Measurements from ENCODE around the gene SF3A1. TPM values are rescaled to one million over a fixed set of nuclear protein-coding genes. Genes with fewer than 3 reads are reported as not detected.

The SF3A1 gene
- total RNA-seq, 2 donors from 2014 or later = 191 to 195 TPM

GRCh38 chr22:30313527-30314363, 42.9 kb downstream of the SF3A1 start:
- Histone ChIP-seq H3K4me3 (ENCODE audit: low read length) (no peak overlapping the region), H3K9ac (ENCODE audit: extremely low read depth, low read length, poor library complexity, severe bottlenecking) (no peak overlapping the region), H3K27ac (ENCODE audit: low read depth, low read length) (no peak overlapping the region), H3K36me3 (ENCODE audit: control insufficient read depth, insufficient read depth, low read length) (peaks cover 6% of the 10 kb centered on the region), H3K9me3 (ENCODE audit: control insufficient read depth, low read length) (no peaks in the 10 kb centered on the region), H3K27me3 (ENCODE audit: control insufficient read depth, insufficient read depth, low read length, poor library complexity, severe bottlenecking) (no peaks in the 10 kb centered on the region), H3K4me1 (ENCODE audit: control insufficient read depth, insufficient read depth, low read length) (peaks cover 10% of the 10 kb centered on the region)
- Mint-ChIP-seq H3K27ac (no peak overlapping the region), H3K9me3 (no peaks in the 10 kb centered on the region), H3K27me3 (ENCODE audit: insufficient read depth) (no peaks in the 10 kb centered on the region), H3K4me1 (peaks cover 31% of the 10 kb centered on the region), H3K36me3 (ENCODE audit: low read depth) (peaks cover 13% of the 10 kb centered on the region), H3K4me3 (no peak overlapping the region)
- WGBS, 2 experiments (ENCODE audit: insufficient coverage in 1 of 2, insufficient read length in 1 of 2) = 94 to 95% methylated on average over 4 to 7 of the region's 8 CpGs
- TF ChIP-seq CTCF (conservative IDR thresholded peaks at IDR 0.05) = no peak
- DNase-seq = no peak

- H3K36me3 ChIP-seq (ENCODE audit: control insufficient read depth, insufficient read depth, low read length) = peaks cover 6% of the 10 kb centered on the region
- H3K9me3 Mint-ChIP-seq = no peaks in the 10 kb centered on the region
- peaks cover 13% of the 10 kb centered on the region for H3K36me3 Mint-ChIP-seq (ENCODE audit: low read depth)
- no peak for DNase-seq
- H3K4me3 Mint-ChIP-seq = no peak overlapping the region
- TF ChIP-seq CTCF (conservative IDR thresholded peaks at IDR 0.05) = no peak
- H3K4me1 ChIP-seq (ENCODE audit: control insufficient read depth, insufficient read depth, low read length) = peaks cover 6% of the 10 kb centered on the region
- H3K27me3 Mint-ChIP-seq (ENCODE audit: insufficient read depth) = no peaks in the 10 kb centered on the region
- no peak overlapping the region for H3K9ac ChIP-seq (ENCODE audit: extremely low read depth, low read length, poor library complexity, severe bottlenecking)
- H3K27ac Mint-ChIP-seq = no peak overlapping the region
- no peak overlapping the region for H3K4me3 ChIP-seq (ENCODE audit: low read length)
- H3K9me3 ChIP-seq (ENCODE audit: control insufficient read depth, low read length) = no peaks in the 10 kb centered on the region
- WGBS, 2 experiments (ENCODE audit: insufficient coverage in 1 of 2, insufficient read length in 1 of 2) = 90 to 94% methylated on average over 3 to 6 of the region's 6 CpGs
- no peaks in the 10 kb centered on the region for H3K27me3 ChIP-seq (ENCODE audit: control insufficient read depth, insufficient read depth, low read length, poor library complexity, severe bottlenecking)
- no peak overlapping the region for H3K27ac ChIP-seq (ENCODE audit: low read depth, low read length)
- H3K4me1 Mint-ChIP-seq = peaks cover 18% of the 10 kb centered on the region
These were observed 44.6 kb downstream of the SF3A1 start for GRCh38 chr22:30312053-30312452.

GRCh38 chr22:30310881-30311771, 45.6 kb downstream of the SF3A1 start:
- H3K4me3 ChIP-seq (ENCODE audit: low read length) = no peak overlapping the region
- no peak overlapping the region for H3K9ac ChIP-seq (ENCODE audit: extremely low read depth, low read length, poor library complexity, severe bottlenecking)
- Mint-ChIP-seq H3K27ac (no peak overlapping the region), H3K27me3 (ENCODE audit: insufficient read depth) (no peaks in the 10 kb centered on the region), H3K36me3 (ENCODE audit: low read depth) (peaks cover 13% of the 10 kb centered on the region), H3K4me1 (peaks cover 18% of the 10 kb centered on the region), H3K4me3 (no peak overlapping the region), H3K9me3 (no peaks in the 10 kb centered on the region)
- no peak overlapping the region for H3K27ac ChIP-seq (ENCODE audit: low read depth, low read length)
- H3K9me3 ChIP-seq (ENCODE audit: control insufficient read depth, low read length) = no peaks in the 10 kb centered on the region
- H3K27me3 ChIP-seq (ENCODE audit: control insufficient read depth, insufficient read depth, low read length, poor library complexity, severe bottlenecking) = no peaks in the 10 kb centered on the region
- DNase-seq = no peak
- peaks cover 6% of the 10 kb centered on the region for H3K4me1 ChIP-seq (ENCODE audit: control insufficient read depth, insufficient read depth, low read length)
- 79 to 89% methylated on average over 2 to 8 of the region's 8 CpGs for WGBS, 2 experiments (ENCODE audit: insufficient coverage in 1 of 2, insufficient read length in 1 of 2)
- no peak for TF ChIP-seq CTCF (conservative IDR thresholded peaks at IDR 0.05)
- peaks cover 6% of the 10 kb centered on the region for H3K36me3 ChIP-seq (ENCODE audit: control insufficient read depth, insufficient read depth, low read length)
